Activated naive CD4-positive, alpha-beta T cell treated with anti-CD3 and anti-CD28 coated beads, Interleukin-2, amount 10 ng/mL, durations not matched to agents 7 days and 5 days (primary cell): ENCODE measurements around the gene MAPKAPK3.

Experiments used
- CTCF ChIA-PET: fragments of 350-600 bp; sonication (Branson Sonifier 250); formaldehyde crosslinking; loops from one replicate; lab custom pipeline; 2021; ENCODE audit warnings: antibody characterized with exemption; lab: Charles Lee
- DNase-seq: peaks from one replicate; pipeline ENCODE4 v3.0.0-alpha.2; 2020
- H3K27ac Mint-ChIP-seq: one replicate; pipeline ENCODE4 v1.8.0; 2021; ENCODE audit warnings: mild to moderate bottlenecking, moderate library complexity, mixed read lengths
- H3K27me3 Mint-ChIP-seq: one replicate; pipeline ENCODE4 v1.8.0; 2021; ENCODE audit warnings: mild to moderate bottlenecking, mixed read lengths
- H3K36me3 Mint-ChIP-seq: one replicate; pipeline ENCODE4 v1.8.0; 2021; ENCODE audit warnings: mixed read lengths
- H3K4me1 Mint-ChIP-seq: one replicate; pipeline ENCODE4 v1.8.0; 2021; ENCODE audit warnings: mixed read lengths
- H3K4me3 Mint-ChIP-seq: one replicate; pipeline ENCODE4 v1.8.0; 2021; ENCODE audit warnings: mild to moderate bottlenecking, moderate library complexity, mixed read lengths
- H3K9me3 Mint-ChIP-seq: one replicate; pipeline ENCODE4 v1.8.0; 2021; ENCODE audit warnings: mixed read lengths

Gene MAPKAPK3

DNA sequence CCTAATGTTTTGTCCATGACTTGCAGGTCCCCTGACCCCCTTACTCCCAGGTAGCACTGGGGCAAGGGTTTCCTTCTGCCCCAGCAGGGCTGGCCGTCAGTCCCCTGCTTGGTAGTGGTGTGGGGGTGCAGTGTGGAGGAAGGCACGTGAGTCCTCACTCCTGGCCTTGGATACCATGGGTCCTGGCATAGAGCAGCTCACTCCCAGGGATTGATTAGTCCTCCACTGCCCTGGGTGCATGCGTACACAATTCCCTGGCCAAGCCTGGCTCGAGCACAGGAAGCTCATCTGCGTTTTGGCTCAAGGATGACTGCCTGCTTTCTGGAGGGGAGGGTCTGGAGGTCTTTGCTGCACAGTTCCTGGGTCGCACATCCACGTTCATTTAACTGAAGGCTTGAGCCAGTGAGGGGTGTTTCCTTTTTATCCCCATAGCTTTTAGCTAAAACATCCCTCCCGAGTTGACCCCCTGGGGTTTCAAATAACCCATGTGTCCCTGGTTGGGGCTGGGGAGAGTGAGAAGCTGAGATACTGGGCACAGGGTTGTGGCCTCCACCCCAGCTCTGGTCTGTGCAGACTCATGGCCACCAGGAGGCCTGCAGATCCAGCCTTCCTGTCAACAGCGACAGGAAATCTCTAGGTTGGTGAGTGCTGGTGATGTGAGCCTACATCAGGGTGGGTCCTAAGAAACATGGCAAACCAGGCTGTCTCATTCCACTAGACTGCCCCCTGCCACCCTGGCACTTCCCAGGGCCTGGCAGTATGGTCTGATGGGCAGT, 36.1 kb upstream of the MAPKAPK3 start:
- Mint-ChIP-seq H3K36me3 (peaks cover 86% of the 10 kb centered on the region), H3K9me3 (no peaks in the 10 kb centered on the region), H3K4me3 (no peak overlapping the region), H3K4me1 (peaks cover 88% of the 10 kb centered on the region), H3K27me3 (no peaks in the 10 kb centered on the region), H3K27ac (peak overlapping the region; percentile 86)
- DNase-seq, result peak; percentile 50
- CTCF ChIA-PET, result interaction anchor here (1.5 to 21.4 kb wide), 5 partner anchors 8 to 27 kb away, joined by 3 to 753 read pairs (median 11); partner anchors contain the start of genes CISH and MAPKAPK3

DNA sequence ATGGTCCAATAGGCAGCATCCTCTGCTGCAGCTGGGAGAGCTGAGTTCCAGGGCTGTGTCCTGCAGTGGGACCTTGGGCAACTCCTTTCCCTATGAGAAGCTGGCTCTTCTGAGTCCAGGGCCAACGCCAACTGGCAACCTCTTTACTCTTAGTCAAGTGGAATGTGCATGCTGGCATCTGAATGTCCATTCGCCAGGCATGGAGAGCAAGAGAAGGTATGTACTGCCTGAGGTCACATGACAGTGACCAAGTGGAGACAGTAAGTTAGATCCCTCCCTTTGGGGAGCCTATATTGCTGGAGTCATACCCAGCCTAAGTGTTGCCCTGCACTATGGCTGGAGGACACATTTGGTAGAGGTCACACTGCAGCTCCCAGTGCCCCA, 35.5 kb upstream of the MAPKAPK3 start:
- no peaks in the 10 kb centered on the region for H3K27me3 Mint-ChIP-seq
- CTCF ChIA-PET, result interaction anchor here (1.5 to 21.4 kb wide), 5 partner anchors 8 to 27 kb away, joined by 3 to 753 read pairs (median 11); partner anchors contain the start of genes CISH and MAPKAPK3
- no peaks in the 10 kb centered on the region for H3K9me3 Mint-ChIP-seq
- H3K27ac Mint-ChIP-seq, result peak overlapping the region; percentile 86
- H3K4me3 Mint-ChIP-seq, result no peak overlapping the region
- H3K4me1 Mint-ChIP-seq, result peaks cover 86% of the 10 kb centered on the region
- H3K36me3 Mint-ChIP-seq, result peaks cover 86% of the 10 kb centered on the region
- no peak for DNase-seq

DNA sequence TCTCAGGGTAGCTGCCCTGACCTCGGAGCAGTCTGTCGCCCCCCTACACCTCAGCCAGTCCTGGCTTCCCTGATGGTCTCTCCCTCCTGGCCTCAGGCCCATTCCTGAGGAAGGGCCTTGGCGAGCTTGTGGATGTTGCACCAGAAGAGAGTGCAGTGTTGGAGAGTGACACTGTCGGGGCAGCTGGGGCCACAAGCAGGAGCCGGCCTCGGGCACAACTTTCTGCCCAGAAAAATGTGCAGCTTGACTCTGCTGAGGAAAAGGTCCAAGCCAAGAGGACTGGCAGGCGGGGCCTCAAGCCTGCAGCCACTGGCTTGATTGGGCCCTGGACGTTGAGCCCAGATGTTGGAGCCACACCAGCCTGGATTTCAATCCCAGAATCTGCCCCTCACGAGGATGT, 34.9 kb upstream of the MAPKAPK3 start:
- peaks cover 88% of the 10 kb centered on the region for H3K4me1 Mint-ChIP-seq
- H3K36me3 Mint-ChIP-seq, result peaks cover 83% of the 10 kb centered on the region
- no peak overlapping the region for H3K4me3 Mint-ChIP-seq
- H3K27ac Mint-ChIP-seq, result peak overlapping the region; percentile 78
- no peak for DNase-seq
- no peaks in the 10 kb centered on the region for H3K9me3 Mint-ChIP-seq
- no peaks in the 10 kb centered on the region for H3K27me3 Mint-ChIP-seq
- CTCF ChIA-PET, result interaction anchor here (2.1 to 21.4 kb wide), 3 partner anchors 9 to 26 kb away, joined by 6 to 753 read pairs (median 11); partner anchors contain the start of genes CISH and MAPKAPK3

DNA sequence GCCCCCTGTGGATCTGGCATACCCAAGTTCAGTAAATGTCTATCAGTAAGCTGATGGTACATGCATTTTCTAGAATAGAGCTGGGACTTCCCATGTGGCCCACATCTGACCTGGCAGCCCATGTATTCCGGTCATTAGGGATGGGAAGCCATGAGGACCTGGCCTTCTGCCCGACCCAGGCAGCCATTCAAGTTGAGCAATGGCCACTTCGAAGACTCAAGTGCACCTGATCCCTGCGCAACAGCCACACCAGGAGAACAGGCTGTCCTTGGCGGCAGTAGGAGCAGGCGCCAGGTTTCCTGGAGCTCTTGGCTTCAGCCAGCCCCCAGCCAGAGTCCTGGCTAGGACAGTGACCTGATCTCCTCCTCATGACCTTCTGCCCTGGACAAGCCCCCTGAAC, 33.1 kb upstream of the MAPKAPK3 start:
- peaks cover 91% of the 10 kb centered on the region for H3K4me1 Mint-ChIP-seq
- H3K36me3 Mint-ChIP-seq, result peaks cover 79% of the 10 kb centered on the region
- no peak for DNase-seq
- no peak overlapping the region for H3K4me3 Mint-ChIP-seq
- H3K27ac Mint-ChIP-seq, result peak overlapping the region; percentile 76
- no peaks in the 10 kb centered on the region for H3K27me3 Mint-ChIP-seq
- H3K9me3 Mint-ChIP-seq, result no peaks in the 10 kb centered on the region
- CTCF ChIA-PET, result interaction anchor here (2.2 to 21.4 kb wide), 2 partner anchors 12 to 24 kb away, joined by 6 to 753 read pairs; partner anchors contain the start of genes CISH and MAPKAPK3

DNA sequence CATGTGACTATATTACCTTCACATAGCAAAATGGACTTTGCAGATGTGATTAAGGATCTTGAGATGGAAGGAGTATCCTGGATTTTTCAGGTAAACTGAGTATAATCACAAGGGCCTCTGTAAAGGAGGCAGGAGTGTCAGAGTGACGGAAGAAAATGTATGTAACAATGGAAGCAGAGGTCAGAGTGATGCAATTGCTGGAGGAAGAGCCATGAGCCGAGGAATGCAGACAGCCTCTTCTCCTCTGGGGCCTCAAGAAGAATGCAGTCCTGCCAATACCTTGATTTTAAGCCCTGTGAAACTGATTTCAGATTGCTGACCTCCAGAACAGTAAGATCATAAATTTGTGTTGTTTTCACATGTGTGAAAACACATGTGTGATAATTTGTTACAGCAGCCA, 32.6 kb upstream of the MAPKAPK3 start:
- Mint-ChIP-seq H3K27me3 (no peaks in the 10 kb centered on the region), H3K36me3 (peaks cover 74% of the 10 kb centered on the region), H3K27ac (peak overlapping the region; percentile 76), H3K9me3 (no peaks in the 10 kb centered on the region), H3K4me1 (peaks cover 91% of the 10 kb centered on the region), H3K4me3 (no peak overlapping the region)
- CTCF ChIA-PET, result interaction anchor here (2.2 to 21.4 kb wide), 2 partner anchors 12 to 24 kb away, joined by 6 to 753 read pairs; partner anchors contain the start of genes CISH and MAPKAPK3
- DNase-seq, result no peak

DNA sequence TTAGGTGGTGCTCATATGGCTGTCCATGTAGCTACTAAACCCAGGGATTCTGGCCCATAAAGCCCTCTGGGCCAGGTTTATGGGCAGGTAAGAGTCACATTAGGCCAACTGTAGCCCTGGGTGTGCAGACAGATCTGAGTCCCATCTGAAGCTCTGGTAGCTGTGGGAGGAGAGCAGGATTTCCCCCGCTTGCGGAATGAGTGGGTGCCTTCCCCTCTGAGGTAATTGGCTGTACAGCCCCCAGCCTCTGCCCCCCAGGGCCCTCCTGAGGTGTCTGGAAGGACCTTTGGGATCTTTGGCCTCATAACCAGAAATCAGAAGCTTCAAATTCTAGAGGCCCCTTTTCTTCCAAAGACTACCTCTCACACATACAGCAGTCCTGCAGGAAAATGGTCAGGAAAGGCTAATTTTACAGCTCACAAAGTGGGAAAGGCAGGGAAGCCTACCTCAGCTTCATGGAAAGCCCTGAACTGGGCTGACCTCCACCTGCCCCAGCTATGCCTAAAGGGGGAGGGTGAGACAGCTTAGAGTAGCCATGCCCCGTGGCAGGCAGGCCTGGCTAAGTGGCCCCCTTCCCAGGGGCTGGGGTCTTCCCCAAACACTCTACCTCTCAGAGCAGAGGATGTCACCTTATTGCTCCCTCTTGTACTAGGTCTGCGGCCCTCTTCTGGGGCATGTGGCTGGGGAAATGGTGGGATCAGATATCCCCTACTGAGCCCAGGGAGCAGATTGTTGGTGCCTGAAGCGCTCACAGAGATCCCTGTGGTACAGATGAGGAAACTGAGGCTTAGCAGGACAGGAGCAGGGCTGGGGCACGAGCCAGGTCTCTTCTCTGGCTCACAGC, 30.8 kb upstream of the MAPKAPK3 start:
- no peak for DNase-seq
- H3K9me3 Mint-ChIP-seq, result no peaks in the 10 kb centered on the region
- H3K4me1 Mint-ChIP-seq, result peaks cover 91% of the 10 kb centered on the region
- no peaks in the 10 kb centered on the region for H3K27me3 Mint-ChIP-seq
- H3K4me3 Mint-ChIP-seq, result no peak overlapping the region
- H3K36me3 Mint-ChIP-seq, result peaks cover 57% of the 10 kb centered on the region
- CTCF ChIA-PET, result interaction anchor here (9.8 to 10.7 kb wide), 2 partner anchors 13 to 22 kb away, joined by 213 to 257 read pairs; partner anchors contain the start of genes CISH, HEMK1 and MAPKAPK3
- H3K27ac Mint-ChIP-seq, result peak overlapping the region; percentile 98

DNA sequence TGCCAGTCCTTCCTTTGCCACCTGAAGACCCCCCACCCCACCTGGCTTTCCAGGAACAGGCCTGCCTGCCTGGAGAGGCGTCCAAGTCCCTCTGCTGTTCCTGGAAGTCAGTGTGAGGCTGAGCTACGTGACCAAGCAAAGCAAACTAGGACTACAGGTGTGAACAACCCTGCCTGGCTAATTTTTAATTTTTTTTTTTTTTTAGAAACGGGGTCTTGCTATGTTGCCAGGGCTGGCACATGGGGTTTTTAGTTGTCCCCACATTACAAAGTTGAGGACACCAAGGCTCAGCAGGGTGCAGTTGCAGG, 30.2 kb upstream of the MAPKAPK3 start:
- Mint-ChIP-seq H3K9me3 (no peaks in the 10 kb centered on the region), H3K36me3 (peaks cover 52% of the 10 kb centered on the region), H3K4me1 (peaks cover 91% of the 10 kb centered on the region), H3K27ac (peak overlapping the region; percentile 98), H3K27me3 (no peaks in the 10 kb centered on the region), H3K4me3 (no peak overlapping the region)
- DNase-seq, result no peak
- CTCF ChIA-PET, result interaction anchor here (9.8 to 10.7 kb wide), 2 partner anchors 14 to 22 kb away, joined by 213 to 257 read pairs; partner anchors contain the start of genes CISH, HEMK1 and MAPKAPK3

DNA sequence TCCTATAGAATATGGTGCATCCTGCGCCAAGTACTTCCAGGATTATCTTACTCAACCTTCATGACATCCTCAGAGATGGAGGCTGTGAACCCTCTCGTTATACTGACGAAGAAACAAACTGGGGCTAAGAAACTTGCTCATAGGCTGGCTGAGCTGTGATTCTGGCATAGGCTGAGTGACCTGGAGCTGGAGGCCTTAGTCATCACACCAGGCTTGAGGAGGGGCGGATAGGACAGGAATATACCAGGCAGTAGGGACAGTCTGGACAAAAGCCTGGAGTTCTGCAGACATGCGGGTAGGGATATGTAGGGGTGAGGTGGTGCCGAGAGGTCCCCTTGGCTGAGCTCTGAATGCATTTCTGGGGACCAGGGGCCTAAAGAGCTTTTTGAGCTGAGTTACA, 29.6 kb upstream of the MAPKAPK3 start:
- peaks cover 46% of the 10 kb centered on the region for H3K36me3 Mint-ChIP-seq
- DNase-seq, result no peak
- H3K27ac Mint-ChIP-seq, result peak overlapping the region; percentile 98
- H3K9me3 Mint-ChIP-seq, result no peaks in the 10 kb centered on the region
- H3K4me1 Mint-ChIP-seq, result peaks cover 91% of the 10 kb centered on the region
- H3K27me3 Mint-ChIP-seq, result no peaks in the 10 kb centered on the region
- CTCF ChIA-PET, result interaction anchor here (9.8 to 10.7 kb wide), 2 partner anchors 15 to 21 kb away, joined by 213 to 257 read pairs; partner anchors contain the start of genes CISH, HEMK1 and MAPKAPK3
- H3K4me3 Mint-ChIP-seq, result no peak overlapping the region

DNA sequence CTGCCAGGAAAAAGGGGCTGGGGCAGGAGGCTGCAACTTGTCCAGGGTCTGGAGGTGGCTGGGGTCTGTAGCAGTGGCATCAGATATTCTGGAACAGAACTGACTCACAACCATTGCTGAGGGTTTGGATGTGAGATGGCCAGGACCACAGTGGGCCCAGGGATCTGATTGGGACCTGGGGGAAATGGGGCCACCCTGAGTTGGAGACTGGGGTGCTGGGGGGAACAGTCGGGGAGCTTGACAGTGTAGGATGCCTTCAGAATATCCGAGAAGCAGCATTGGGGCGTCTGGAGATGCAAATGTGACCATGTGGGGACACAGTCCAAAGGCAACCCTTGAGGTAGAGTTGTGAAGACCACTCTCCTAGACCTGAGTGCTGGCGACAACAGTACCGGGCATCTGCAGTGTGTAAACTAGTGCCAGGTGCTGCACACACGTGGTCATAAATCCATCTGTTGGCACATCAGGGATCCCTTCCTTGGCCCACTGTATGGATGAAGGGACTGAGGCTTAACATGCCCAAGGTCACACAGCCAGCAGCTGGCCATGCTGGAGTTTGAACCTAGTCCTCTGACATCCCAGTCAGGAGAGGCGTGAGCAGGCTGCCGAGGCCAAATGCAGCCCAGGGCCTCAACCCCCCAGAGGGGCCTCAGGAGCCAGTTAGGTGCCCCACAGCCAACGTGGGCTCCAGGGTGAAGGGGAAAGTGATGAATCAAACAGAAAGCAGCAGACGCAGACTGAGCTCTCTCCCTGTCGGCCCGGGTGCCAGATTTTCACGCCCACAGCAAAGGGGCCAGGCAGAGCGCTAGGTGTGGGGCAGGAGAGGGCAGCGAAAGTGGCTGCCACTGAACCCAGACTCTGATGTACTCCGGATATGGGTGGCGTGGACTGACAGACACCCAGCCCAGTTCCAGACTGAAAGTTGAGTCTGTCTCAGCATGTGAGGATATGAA, 28.9 kb upstream of the MAPKAPK3 start:
- no peaks in the 10 kb centered on the region for H3K9me3 Mint-ChIP-seq
- H3K4me1 Mint-ChIP-seq, result peaks cover 92% of the 10 kb centered on the region
- peak overlapping the region; percentile 98 for H3K27ac Mint-ChIP-seq
- H3K4me3 Mint-ChIP-seq, result peak overlapping the region; percentile 51
- CTCF ChIA-PET, result interaction anchor here (9.8 to 10.7 kb wide), 2 partner anchors 15 to 20 kb away, joined by 213 to 257 read pairs; partner anchors contain the start of genes CISH, HEMK1 and MAPKAPK3
- H3K36me3 Mint-ChIP-seq, result peaks cover 40% of the 10 kb centered on the region
- H3K27me3 Mint-ChIP-seq, result no peaks in the 10 kb centered on the region
- DNase-seq, result peak; percentile 78

DNA sequence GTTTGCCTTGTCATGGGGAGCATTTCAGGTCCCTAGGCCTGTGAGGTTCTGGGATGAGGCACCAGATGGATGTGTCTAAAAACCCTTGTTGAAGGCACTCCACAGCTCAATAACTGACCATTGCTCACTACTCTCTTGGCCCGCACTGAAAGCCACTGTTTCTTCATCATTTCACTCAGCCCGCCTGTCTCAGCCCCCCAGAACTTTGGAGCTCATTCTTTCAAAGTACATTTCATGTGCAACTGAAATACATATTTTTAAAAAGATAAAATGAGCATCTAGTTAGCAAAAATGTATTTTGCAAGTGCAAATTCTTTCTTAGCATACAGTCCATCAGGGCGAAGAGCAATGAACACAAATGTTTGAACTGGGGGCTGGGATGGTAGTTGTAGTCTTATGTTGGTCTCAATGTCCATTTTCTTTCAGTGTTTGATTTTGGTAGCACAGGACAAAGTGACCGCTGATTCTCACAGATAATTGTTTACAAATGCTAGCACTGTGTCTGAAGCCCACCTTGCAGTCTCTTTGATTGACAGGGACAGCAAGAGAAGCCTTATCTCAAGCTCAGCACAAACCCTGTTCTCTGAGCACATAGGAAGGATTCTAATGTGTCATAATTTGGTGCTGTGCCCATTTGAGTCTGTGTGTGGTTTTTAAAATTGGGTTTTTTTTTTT, 28.1 kb upstream of the MAPKAPK3 start:
- Mint-ChIP-seq H3K27me3 (no peaks in the 10 kb centered on the region), H3K4me3 (peak overlapping the region; percentile 51), H3K27ac (peak overlapping the region; percentile 98), H3K9me3 (no peaks in the 10 kb centered on the region), H3K4me1 (peaks cover 96% of the 10 kb centered on the region), H3K36me3 (peaks cover 36% of the 10 kb centered on the region)
- CTCF ChIA-PET, result interaction anchor here (0.8 to 10.7 kb wide), 4 partner anchors 8 to 19 kb away, joined by 3 to 257 read pairs (median 108); partner anchors contain the start of genes CISH, HEMK1 and MAPKAPK3
- no peak for DNase-seq

DNA sequence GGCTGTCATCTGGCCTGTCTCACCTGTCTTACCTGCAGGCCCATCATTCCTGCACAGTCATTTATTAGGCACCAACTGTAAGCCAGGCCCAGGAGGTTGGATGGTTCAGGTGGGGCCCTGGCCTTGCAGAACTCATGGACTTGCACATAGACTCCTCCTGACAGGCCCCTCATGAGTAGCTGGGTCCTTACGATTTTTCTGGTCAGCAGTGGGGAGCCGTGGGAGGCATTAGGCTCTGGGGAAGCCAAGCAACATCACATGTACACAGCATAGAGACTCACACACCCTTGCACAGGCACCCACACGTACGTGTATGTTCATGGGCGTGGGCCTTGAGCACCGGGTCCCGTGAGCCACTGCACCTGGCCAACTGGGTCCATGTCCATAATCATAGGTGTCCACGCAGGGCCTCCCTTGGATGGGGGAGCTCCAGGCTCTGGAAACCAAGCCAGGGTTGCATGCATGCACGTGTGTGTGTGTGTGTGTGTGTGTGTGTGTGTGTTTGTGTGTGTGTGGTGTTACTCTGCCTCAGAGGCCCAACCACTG, 25.7 kb upstream of the MAPKAPK3 start:
- Mint-ChIP-seq H3K9me3 (no peaks in the 10 kb centered on the region), H3K27ac (peak overlapping the region; percentile 98), H3K4me3 (peak overlapping the region; percentile 66), H3K27me3 (no peaks in the 10 kb centered on the region), H3K36me3 (peaks cover 29% of the 10 kb centered on the region), H3K4me1 (peaks cover 98% of the 10 kb centered on the region)
- CTCF ChIA-PET, result interaction anchor here (1.0 to 10.7 kb wide), 7 partner anchors 8 to 87 kb away, joined by 3 to 257 read pairs (median 11); partner anchors contain the start of genes C3orf18, CISH, HEMK1 and MAPKAPK3
- DNase-seq, result peak; percentile 50

DNA sequence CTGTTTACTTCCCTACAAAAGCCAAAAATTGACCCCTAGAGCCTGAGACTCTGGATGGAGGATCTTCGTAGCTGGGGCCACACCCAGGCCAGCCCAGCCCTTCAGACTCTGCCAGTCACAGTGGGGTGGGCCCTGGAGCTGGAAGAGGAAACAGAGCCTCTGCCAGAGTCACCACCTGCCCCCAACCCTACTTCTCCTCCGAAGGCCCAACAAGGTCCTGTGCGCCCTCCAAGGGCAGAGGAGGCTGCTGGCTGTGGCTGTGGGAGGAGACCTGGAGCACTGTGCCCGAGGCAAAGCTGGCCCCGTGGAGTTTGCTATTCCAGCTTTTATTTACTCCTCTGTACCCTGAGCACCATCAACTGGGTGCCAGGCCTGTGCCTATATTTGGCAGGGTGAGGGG, 24.4 kb upstream of the MAPKAPK3 start:
- CTCF ChIA-PET, result interaction anchor here (1.6 to 10.7 kb wide), 4 partner anchors 12 to 25 kb away, joined by 5 to 257 read pairs (median 110); partner anchors contain the start of genes C3orf18, CISH, HEMK1 and MAPKAPK3
- Mint-ChIP-seq H3K27me3 (no peaks in the 10 kb centered on the region), H3K36me3 (peaks cover 25% of the 10 kb centered on the region), H3K4me1 (peaks cover 87% of the 10 kb centered on the region), H3K4me3 (peak overlapping the region; percentile 42), H3K27ac (peak overlapping the region; percentile 98), H3K9me3 (no peaks in the 10 kb centered on the region)
- DNase-seq, result peak; percentile 23
